HL-60 (cell line): ENCODE results near the gene OR2H1.

ENCODE experiments used
- GABPA ChIP-seq: IDR thresholded peaks from 2 replicates; pipeline ENCODE4 v1.6.1; 2012; ENCODE audit warnings: low read depth
- POLR2AphosphoS5 ChIP-seq: IDR thresholded peaks from 2 replicates; pipeline ENCODE4 v1.6.1; 2012; ENCODE audit warnings: low read depth
- REST ChIP-seq: IDR thresholded peaks from 2 replicates; pipeline ENCODE4 v1.6.1; 2012; ENCODE audit warnings: low read depth; ENCODE audit not compliant: insufficient replicate concordance
- TF ChIP-seq, protein P1 (sequence below): IDR thresholded peaks from one replicate; pipeline ENCODE4 v1.5.1; 2011; ENCODE audit warnings: low read length, control low read depth, inconsistent platforms; ENCODE audit not compliant: insufficient read depth

GRCh38 chr6:29442719-29443118 lies 14.2 kb upstream of the OR2H1 start:
- TF ChIP-seq, protein P1, sequence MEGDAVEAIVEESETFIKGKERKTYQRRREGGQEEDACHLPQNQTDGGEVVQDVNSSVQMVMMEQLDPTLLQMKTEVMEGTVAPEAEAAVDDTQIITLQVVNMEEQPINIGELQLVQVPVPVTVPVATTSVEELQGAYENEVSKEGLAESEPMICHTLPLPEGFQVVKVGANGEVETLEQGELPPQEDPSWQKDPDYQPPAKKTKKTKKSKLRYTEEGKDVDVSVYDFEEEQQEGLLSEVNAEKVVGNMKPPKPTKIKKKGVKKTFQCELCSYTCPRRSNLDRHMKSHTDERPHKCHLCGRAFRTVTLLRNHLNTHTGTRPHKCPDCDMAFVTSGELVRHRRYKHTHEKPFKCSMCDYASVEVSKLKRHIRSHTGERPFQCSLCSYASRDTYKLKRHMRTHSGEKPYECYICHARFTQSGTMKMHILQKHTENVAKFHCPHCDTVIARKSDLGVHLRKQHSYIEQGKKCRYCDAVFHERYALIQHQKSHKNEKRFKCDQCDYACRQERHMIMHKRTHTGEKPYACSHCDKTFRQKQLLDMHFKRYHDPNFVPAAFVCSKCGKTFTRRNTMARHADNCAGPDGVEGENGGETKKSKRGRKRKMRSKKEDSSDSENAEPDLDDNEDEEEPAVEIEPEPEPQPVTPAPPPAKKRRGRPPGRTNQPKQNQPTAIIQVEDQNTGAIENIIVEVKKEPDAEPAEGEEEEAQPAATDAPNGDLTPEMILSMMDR = no peak
- TF ChIP-seq REST (no peak), GABPA (no peak), POLR2AphosphoS5 (no peak)
